IMR-90 (cell line): ENCODE results near the gene RELL2. TPM values are rescaled to one million over a fixed set of nuclear protein-coding genes. Genes with fewer than 3 reads are reported as not detected.

ENCODE experiments used
- ATAC-seq: fragments of 200-7000 bp; cut with Tn5 transposase; 2 replicates; pipeline ENCODE4 v1.9.1; 2020; ENCODE audit warnings: low read depth, mild to moderate bottlenecking, moderate library complexity
- BruUV-seq: library from RNA; stranded (reverse); fragments of 400-500 nt; replicated peaks from 2 replicates; lab custom pipeline; 2021; lab: Mats Ljungman, UMichigan
- CTCF ChIA-PET: fragments of 300-600 bp; formaldehyde crosslinking; extraction: SDS; loops from one replicate; lab custom pipeline; 2021; ENCODE audit warnings: antibody characterized with exemption; lab: Yijun Ruan, JAX
- POLR2A ChIA-PET: fragments of 300-600 bp; sonication (Branson Sonifier 250); formaldehyde crosslinking; loops from one replicate; lab custom pipeline; 2022; ENCODE audit warnings: antibody characterized with exemption; ENCODE audit not compliant: unreplicated experiment; lab: Charles Lee
- DNase-seq: peaks from one replicate; pipeline ENCODE4 v3.0.0; 2013
- H2AFZ ChIP-seq: replicated peaks from 2 replicates; pipeline ENCODE3; 2013; ENCODE audit warnings: low read length, mild to moderate bottlenecking; ENCODE audit not compliant: poor library complexity
- H2AK5ac ChIP-seq: 2 replicates; pipeline ENCODE4 v1.6.1; 2013; ENCODE audit warnings: low read depth, low read length, inconsistent platforms
- H2AK9ac ChIP-seq: replicated peaks from 2 replicates; pipeline ENCODE3; 2013; ENCODE audit warnings: mild to moderate bottlenecking, low read depth, low read length, moderate library complexity; ENCODE audit not compliant: poor library complexity
- H2BK120ac ChIP-seq: 2 replicates; pipeline ENCODE4 v1.6.1; 2013; ENCODE audit warnings: low read depth, low read length, inconsistent platforms
- H2BK15ac ChIP-seq: 3 replicates; pipeline ENCODE4 v1.6.1; 2013; ENCODE audit warnings: low read depth, low read length, inconsistent platforms
- H2BK20ac ChIP-seq: 2 replicates; pipeline ENCODE4 v1.6.1; 2013; ENCODE audit warnings: low read depth, mild to moderate bottlenecking, inconsistent platforms, low read length, moderate library complexity
- H2BK5ac ChIP-seq: 2 replicates; pipeline ENCODE4 v1.6.1; 2013; ENCODE audit warnings: mild to moderate bottlenecking, low read depth, low read length, inconsistent platforms; ENCODE audit not compliant: poor library complexity, severe bottlenecking
- H3K14ac ChIP-seq: replicated peaks from 2 replicates; pipeline ENCODE4 v1.6.1; 2013; ENCODE audit warnings: low read depth, low read length, inconsistent platforms
- H3K18ac ChIP-seq: 2 replicates; pipeline ENCODE4 v1.6.1; 2013; ENCODE audit warnings: low read depth, low read length, control low read depth
- H3K23ac ChIP-seq: 2 replicates; pipeline ENCODE4 v1.6.1; 2013; ENCODE audit warnings: low read depth, low read length, inconsistent platforms
- H3K27ac ChIP-seq: 2 replicates; pipeline ENCODE4 v1.5.1; 2013; ENCODE audit warnings: mild to moderate bottlenecking, control low read depth, low read length; ENCODE audit not compliant: insufficient read depth
- H3K27me3 ChIP-seq: 2 replicates; pipeline ENCODE4 v1.6.1; 2013; ENCODE audit warnings: low read length; ENCODE audit not compliant: control insufficient read depth, insufficient read depth
- H3K36me3 ChIP-seq: 2 replicates; pipeline ENCODE4 v1.6.1; 2013; ENCODE audit warnings: low read length, mixed read lengths; ENCODE audit not compliant: control insufficient read depth, insufficient read depth
- H3K4ac ChIP-seq: 2 replicates; pipeline ENCODE4 v1.6.1; 2013; ENCODE audit warnings: low read depth, low read length, inconsistent platforms
- H3K4me1 ChIP-seq: 2 replicates; pipeline ENCODE4 v1.6.1; 2013; ENCODE audit warnings: low read length, mixed read lengths; ENCODE audit not compliant: control insufficient read depth, insufficient read depth
- H3K4me2 ChIP-seq: 2 replicates; pipeline ENCODE4 v1.6.1; 2013; ENCODE audit warnings: low read depth, mild to moderate bottlenecking, control low read depth, low read length, moderate library complexity
- H3K4me3 ChIP-seq: 2 replicates; pipeline ENCODE4 v1.5.1; 2013; ENCODE audit warnings: low read depth, mild to moderate bottlenecking, control low read depth, low read length, moderate library complexity; ENCODE audit not compliant: insufficient read depth
- H3K56ac ChIP-seq: 2 replicates; pipeline ENCODE4 v1.6.1; 2013; ENCODE audit warnings: low read length, inconsistent platforms; ENCODE audit not compliant: insufficient read depth; ENCODE audit errors: extremely low read depth
- H3K79me1 ChIP-seq, 2 experiments: 2 replicates each; pipeline ENCODE4 v1.6.1; 2013; ENCODE audit warnings: low read length in 2 of 2, inconsistent platforms in 1 of 2, low read depth in 1 of 2
- H3K9ac ChIP-seq: 2 replicates; pipeline ENCODE4 v1.6.1; 2013; ENCODE audit warnings: low read depth, low read length, control low read depth
- H3K9me1 ChIP-seq: 2 replicates; pipeline ENCODE4 v1.6.1; 2013; ENCODE audit warnings: low read length, inconsistent platforms; ENCODE audit not compliant: insufficient read depth
- H3K9me3 ChIP-seq: 2 replicates; pipeline ENCODE4 v1.6.1; 2013; ENCODE audit warnings: low read length; ENCODE audit not compliant: control insufficient read depth, insufficient read depth
- H4K20me1 ChIP-seq: 2 replicates; pipeline ENCODE4 v1.6.1; 2013; ENCODE audit warnings: low read length, inconsistent platforms; ENCODE audit not compliant: insufficient read depth
- H4K5ac ChIP-seq: 2 replicates; pipeline ENCODE4 v1.6.1; 2013; ENCODE audit warnings: mild to moderate bottlenecking, low read depth, low read length, control low read depth
- H4K8ac ChIP-seq, 2 experiments: 2 replicates each; pipeline ENCODE4 v1.6.1; 2013; ENCODE audit warnings: low read depth in 2 of 2, low read length in 2 of 2, control low read depth in 1 of 2, inconsistent platforms in 1 of 2
- H4K91ac ChIP-seq: 2 replicates; pipeline ENCODE4 v1.6.1; 2013; ENCODE audit warnings: low read depth, low read length, inconsistent platforms; ENCODE audit not compliant: insufficient read depth
- CHD1 ChIP-seq: IDR thresholded peaks from 2 replicates; pipeline ENCODE4 v1.6.1; 2012; ENCODE audit warnings: low read depth, low read length, improper control_type of control experiment
- FOS ChIP-seq: fragments of 150-350 bp; IDR thresholded peaks from 2 replicates; pipeline ENCODE4 v1.6.1; 2016; ENCODE audit warnings: low read depth, low read length
- MAFK ChIP-seq: IDR thresholded peaks from 2 replicates; pipeline ENCODE4 v1.6.1; 2012; ENCODE audit warnings: low read depth, low read length, improper control_type of control experiment
- MAZ ChIP-seq: IDR thresholded peaks from 2 replicates; pipeline ENCODE4 v1.6.1; 2012; ENCODE audit warnings: low read depth, mild to moderate bottlenecking, low read length, improper control_type of control experiment, moderate library complexity, borderline replicate concordance
- MXI1 ChIP-seq: IDR thresholded peaks from 2 replicates; pipeline ENCODE4 v1.6.1; 2012; ENCODE audit warnings: low read depth, mild to moderate bottlenecking, low read length, moderate library complexity, borderline replicate concordance
- RAD21 ChIP-seq: IDR thresholded peaks from 2 replicates; pipeline ENCODE4 v1.6.1; 2012; ENCODE audit warnings: low read length, improper control_type of control experiment
- RFX5 ChIP-seq: IDR thresholded peaks from 2 replicates; pipeline ENCODE4 v1.8.0; 2012; ENCODE audit warnings: low read depth, mild to moderate bottlenecking, low read length, moderate library complexity
- WGBS, 2 experiments: methylation state at CpG; one replicate each; pipeline versions ENCODE4 v1.1.5 to v1.1.7; 2013; ENCODE audit warnings: missing lambda C conversion rate in 2 of 2; ENCODE audit not compliant: insufficient read length in 1 of 2; ENCODE audit errors: extremely low coverage in 2 of 2; 5-methylcytosine and 5-hydroxymethylcytosine counted together
- dilution Hi-C: fragments of 300-500 bp; cut with HindIII; formaldehyde crosslinking; loops from one replicate; pipeline ENCODE4 v1.14.3; 2018; ENCODE audit warnings: low sequenced_read_pairs; ENCODE audit not compliant: unreplicated experiment
- in situ Hi-C: fragments of 300-500 bp; cut with MboI; formaldehyde crosslinking; loops from 3 replicates; pipeline ENCODE4 v1.14.3; 2019; ENCODE audit warnings: low sequenced_read_pairs, inconsistent platforms, mixed read lengths
- intact Hi-C: fragments of 100-400 bp; cut with micrococcal nuclease; formaldehyde crosslinking; loops from 2 replicates; pipeline ENCODE4 v1.10.0; 2022
- polyA plus RNA-seq, 3 experiments: library from polyadenylated mRNA; depleted of rRNA; stranded (reverse); fragments of >200 nt; gene quantifications; 2 replicates each; pipeline ENCODE4 v1.2.3, GENCODE V29; 2012; ENCODE audit warnings: low replicate concordance in 1 of 3
- total RNA-seq: library from RNA; depleted of rRNA; stranded (reverse); fragments of >200 nt; gene quantifications from 2 replicates; pipeline ENCODE4 v1.2.3, GENCODE V29; 2012
- TF ChIP-seq, protein P1 (sequence below): fragments of 150-350 bp; IDR thresholded peaks from 2 replicates; pipeline ENCODE4 v1.6.1; 2017; ENCODE audit warnings: mild to moderate bottlenecking, antibody characterized with exemption, low read length, low read depth
- TF ChIP-seq, protein P2 (sequence below): fragments of 150-350 bp; IDR thresholded peaks from 2 replicates; pipeline ENCODE4 v1.6.1; 2016; ENCODE audit warnings: low read depth, mild to moderate bottlenecking, low read length, moderate library complexity, borderline replicate concordance
- TF ChIP-seq, protein P3 (sequence below): conservative IDR thresholded peaks from 2 replicates; pipeline ENCODE4 v1.5.1; 2012; ENCODE audit warnings: mild to moderate bottlenecking, low read depth, low read length, improper control_type of control experiment

Gene RELL2
- total and polyA plus RNA-seq, 2 of the 4 experiments (the other 2 are of a cell fraction): 2.2 to 7.6 TPM

DNA sequence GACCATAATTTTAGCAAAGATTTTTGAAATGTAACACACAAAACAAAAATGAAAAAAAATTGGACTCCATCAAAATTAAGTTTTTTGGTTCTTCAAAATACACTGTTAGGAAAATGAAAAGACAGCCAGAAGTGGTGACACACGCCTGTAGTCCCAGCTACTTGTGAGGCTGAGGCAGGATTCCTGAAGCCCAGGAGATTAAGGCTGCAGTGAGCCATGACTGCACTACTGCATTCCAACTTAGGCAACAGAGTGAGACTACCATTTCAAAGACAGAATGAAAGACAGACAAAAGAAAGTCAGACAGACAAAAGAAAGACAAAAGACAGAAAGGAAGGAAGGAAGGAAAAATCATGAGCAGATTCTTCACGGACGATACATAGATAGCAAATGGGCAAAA is 25.5 kb upstream of the RELL2 start:
- H2AK9ac ChIP-seq: no peak overlapping the region
- no peak overlapping the region for H4K91ac ChIP-seq
- H3K36me3 ChIP-seq: no peaks in the 10 kb centered on the region
- no peak overlapping the region for H2BK5ac ChIP-seq
- TF ChIP-seq RAD21 (no peak), MAZ (no peak), MAFK (no peak), CHD1 (no peak), RFX5 (no peak), MXI1 (no peak), FOS (no peak)
- TF ChIP-seq, protein P1, sequence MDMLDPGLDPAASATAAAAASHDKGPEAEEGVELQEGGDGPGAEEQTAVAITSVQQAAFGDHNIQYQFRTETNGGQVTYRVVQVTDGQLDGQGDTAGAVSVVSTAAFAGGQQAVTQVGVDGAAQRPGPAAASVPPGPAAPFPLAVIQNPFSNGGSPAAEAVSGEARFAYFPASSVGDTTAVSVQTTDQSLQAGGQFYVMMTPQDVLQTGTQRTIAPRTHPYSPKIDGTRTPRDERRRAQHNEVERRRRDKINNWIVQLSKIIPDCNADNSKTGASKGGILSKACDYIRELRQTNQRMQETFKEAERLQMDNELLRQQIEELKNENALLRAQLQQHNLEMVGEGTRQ: no peak
- TF ChIP-seq, protein P2, sequence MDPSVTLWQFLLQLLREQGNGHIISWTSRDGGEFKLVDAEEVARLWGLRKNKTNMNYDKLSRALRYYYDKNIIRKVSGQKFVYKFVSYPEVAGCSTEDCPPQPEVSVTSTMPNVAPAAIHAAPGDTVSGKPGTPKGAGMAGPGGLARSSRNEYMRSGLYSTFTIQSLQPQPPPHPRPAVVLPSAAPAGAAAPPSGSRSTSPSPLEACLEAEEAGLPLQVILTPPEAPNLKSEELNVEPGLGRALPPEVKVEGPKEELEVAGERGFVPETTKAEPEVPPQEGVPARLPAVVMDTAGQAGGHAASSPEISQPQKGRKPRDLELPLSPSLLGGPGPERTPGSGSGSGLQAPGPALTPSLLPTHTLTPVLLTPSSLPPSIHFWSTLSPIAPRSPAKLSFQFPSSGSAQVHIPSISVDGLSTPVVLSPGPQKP: no peak
- TF ChIP-seq, protein P3, sequence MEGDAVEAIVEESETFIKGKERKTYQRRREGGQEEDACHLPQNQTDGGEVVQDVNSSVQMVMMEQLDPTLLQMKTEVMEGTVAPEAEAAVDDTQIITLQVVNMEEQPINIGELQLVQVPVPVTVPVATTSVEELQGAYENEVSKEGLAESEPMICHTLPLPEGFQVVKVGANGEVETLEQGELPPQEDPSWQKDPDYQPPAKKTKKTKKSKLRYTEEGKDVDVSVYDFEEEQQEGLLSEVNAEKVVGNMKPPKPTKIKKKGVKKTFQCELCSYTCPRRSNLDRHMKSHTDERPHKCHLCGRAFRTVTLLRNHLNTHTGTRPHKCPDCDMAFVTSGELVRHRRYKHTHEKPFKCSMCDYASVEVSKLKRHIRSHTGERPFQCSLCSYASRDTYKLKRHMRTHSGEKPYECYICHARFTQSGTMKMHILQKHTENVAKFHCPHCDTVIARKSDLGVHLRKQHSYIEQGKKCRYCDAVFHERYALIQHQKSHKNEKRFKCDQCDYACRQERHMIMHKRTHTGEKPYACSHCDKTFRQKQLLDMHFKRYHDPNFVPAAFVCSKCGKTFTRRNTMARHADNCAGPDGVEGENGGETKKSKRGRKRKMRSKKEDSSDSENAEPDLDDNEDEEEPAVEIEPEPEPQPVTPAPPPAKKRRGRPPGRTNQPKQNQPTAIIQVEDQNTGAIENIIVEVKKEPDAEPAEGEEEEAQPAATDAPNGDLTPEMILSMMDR: no peak
- H3K9me1 ChIP-seq: no peaks in the 10 kb centered on the region
- H4K8ac ChIP-seq: no peak overlapping the region
- no peak overlapping the region for H3K23ac ChIP-seq
- ATAC-seq (peak; percentile 53; the same call in 1 of the 2 replicates), DNase-seq (no peak)
- no peak overlapping the region for H3K9ac ChIP-seq
- WGBS, 2 experiments: no CpG with 5 or more reads among the region's 3 CpGs
- H2BK20ac ChIP-seq: no peak overlapping the region
- dilution Hi-C loops: no loop called here
- no peak overlapping the region for H3K4ac ChIP-seq
- H4K5ac ChIP-seq: no peak overlapping the region
- H2AK5ac ChIP-seq: no peak overlapping the region
- H4K20me1 ChIP-seq: 0 out of 2 replicates have a peak, but pooled peaks cover under 1% of the 10 kb centered on the region
- H2BK15ac ChIP-seq: no peak overlapping the region
- no peak overlapping the region for H3K4me3 ChIP-seq
- peaks cover 11 to 31% of the 10 kb centered on the region in 2 experiments; a peak in 3 of 4 replicates for H3K79me1 ChIP-seq
- H3K9me3 ChIP-seq: no peaks in the 10 kb centered on the region
- H3K4me2 ChIP-seq: no peak overlapping the region
- no peak overlapping the region for H3K27ac ChIP-seq
- no peaks in the 10 kb centered on the region for H3K4me1 ChIP-seq
- no peaks in the 10 kb centered on the region for H3K27me3 ChIP-seq
- H3K56ac ChIP-seq: no peak overlapping the region
- in situ Hi-C loops: no loop called here
- CTCF ChIA-PET: no interaction called here
- no TSS peak for BruUV-seq
- H2AFZ ChIP-seq: no peak overlapping the region
- intact Hi-C loops: no loop called here
- no peak overlapping the region for H3K14ac ChIP-seq
- POLR2A ChIA-PET: no interaction called here
- H3K18ac ChIP-seq: no peak overlapping the region
- no peak overlapping the region for H2BK120ac ChIP-seq
